Erythroblast (primary cell): ENCODE results near the gene NTF3.

Source experiments
- DNase-seq, 2 experiments: peaks; one replicate each; lab custom pipeline; 2025; lab: John Stamatoyannopoulos, UW
- GATA1 ChIP-seq: IDR thresholded peaks from 2 replicates; pipeline ENCODE4 v1.6.1; 2011; ENCODE audit warnings: low read depth, mild to moderate bottlenecking, control low read depth, low read length, moderate library complexity
- POLR2A ChIP-seq: IDR thresholded peaks from 2 replicates; pipeline ENCODE4 v1.6.1; 2011; ENCODE audit warnings: mild to moderate bottlenecking, low read length

NTF3 gene

DNA sequence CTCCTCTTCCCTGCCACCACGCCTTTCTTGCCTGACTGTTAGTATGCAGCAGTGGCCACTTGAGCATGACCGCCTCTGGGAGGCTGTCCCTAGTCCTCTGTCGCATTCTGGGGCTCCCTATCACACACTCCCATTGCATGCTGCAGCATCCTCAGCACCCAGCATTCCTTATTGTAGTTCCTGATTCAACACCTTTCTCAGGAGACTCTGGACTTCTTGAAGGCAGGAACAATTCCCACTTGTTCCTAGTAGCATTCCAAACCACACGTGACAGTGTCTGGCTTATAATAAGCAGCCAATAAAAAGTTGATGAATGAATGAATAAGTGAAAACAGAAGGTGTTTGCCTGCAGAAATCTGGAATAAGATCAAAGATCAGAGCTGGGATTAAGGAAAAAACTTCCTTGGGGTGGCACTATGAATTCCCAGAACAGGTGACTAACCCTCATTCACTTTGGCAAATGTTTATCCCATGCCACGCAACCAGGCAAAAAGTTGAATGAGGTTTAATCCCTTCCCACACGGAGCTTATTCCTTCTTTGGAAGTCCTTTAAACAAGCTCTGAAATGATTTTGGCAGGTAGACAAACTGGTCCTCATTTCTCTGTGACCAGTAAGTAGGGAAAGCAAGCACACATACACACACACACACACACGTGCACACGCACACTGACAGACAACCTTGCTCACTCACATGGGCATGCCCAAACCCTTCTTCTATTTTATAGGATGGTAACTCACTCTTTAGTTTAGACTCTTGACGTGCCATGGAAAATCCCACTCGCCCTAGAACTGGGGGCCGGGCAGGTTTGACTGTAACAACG is 26.5 kb downstream of the NTF3 start:
- TF ChIP-seq GATA1 (no peak), POLR2A (no peak)
- no peak for DNase-seq

GRCh38 chr12:5459051-5459782 is 27.3 kb downstream of the NTF3 start:
- peak in 1 of 2 experiments; percentile 28 for DNase-seq
- TF ChIP-seq GATA1, result no peak
- TF ChIP-seq POLR2A, result no peak

DNA sequence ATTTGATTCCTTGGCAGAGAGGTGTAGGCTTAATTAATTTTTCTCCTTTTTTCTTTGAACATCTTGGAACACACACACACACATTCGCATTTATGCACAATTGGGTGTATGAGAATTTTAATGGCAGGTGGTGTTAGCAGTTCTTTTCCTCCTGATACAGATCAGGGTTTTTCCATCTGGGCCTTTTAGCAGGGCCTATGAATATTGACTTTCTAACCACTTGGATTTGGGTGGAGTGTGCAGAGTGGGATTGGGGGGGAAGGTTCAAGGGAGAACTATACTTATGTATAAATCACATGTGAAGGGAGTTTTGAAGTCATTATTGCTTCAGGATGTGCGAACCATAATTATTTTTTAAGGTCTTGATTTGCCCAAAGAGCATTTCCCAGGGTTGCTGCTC is 28.9 kb downstream of the NTF3 start:
- no peak for TF ChIP-seq GATA1
- TF ChIP-seq POLR2A, result no peak

DNA sequence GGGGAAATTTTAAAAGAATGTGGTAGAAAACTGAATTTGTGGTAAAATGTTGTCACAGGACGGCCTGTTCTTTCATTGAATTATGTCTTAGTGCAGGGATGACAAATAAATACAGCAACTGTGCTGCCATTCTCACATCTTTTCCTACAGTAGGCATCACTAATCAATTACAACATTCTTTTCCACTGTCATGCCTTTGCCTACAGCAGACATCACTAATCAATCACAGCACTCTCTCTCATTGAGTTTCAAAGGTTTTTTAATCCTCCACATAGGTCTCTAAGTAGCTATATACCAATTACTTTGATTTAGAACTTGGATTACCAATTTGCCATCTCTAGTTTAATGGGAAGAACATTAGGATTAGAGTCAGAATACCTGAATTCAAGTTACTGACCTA is 30.1 kb downstream of the NTF3 start:
- DNase-seq, result no peak
- TF ChIP-seq GATA1 (no peak), POLR2A (no peak)

More for the DNA sequence above, 28.9 kb downstream of the NTF3 start:
- DNase-seq, result no peak

DNA sequence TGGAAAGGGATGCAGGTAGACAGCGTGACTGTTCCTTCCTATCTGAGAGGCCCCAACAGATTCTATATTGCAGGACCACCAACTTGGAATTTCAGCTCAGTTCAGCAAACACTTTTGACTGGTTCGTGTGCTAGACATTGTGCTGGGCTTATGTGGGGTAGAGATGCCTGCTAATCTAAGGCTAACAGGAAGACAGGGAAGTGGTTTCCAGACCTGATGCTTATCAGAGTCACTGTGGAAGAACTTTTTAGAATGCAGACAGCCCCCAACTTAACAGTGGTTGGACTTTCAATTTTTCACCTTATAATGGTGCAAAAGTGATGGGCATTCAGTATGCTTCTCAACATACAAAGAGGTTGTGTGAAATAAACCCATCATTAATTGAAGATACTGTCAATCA is 32.2 kb downstream of the NTF3 start:
- TF ChIP-seq GATA1 (no peak), POLR2A (no peak)
- DNase-seq, result no peak

GRCh38 chr12:5465384-5465783 is 33.5 kb downstream of the NTF3 start:
- DNase-seq, result no peak
- TF ChIP-seq GATA1 (no peak), POLR2A (no peak)

DNA sequence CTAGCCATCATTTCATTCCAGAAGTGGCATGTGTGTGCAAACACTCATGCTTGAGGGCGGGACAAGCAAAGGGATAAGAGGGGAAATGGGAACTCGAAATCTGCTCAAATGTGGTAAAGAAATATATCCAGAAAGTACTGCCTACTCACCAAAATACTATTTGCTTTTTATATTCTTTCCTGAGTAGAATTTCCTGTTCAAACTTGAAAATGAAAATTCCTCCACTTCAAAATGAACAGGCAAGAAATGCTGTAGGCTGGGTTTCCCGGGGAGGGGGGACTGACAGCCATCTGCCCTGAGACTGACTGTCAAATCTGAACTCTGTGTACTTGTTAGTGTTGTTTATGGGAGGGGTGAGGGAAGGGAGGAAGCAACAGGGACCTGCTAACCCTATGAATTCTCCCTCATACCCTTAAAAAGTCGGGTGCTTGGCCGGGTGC is 34.6 kb downstream of the NTF3 start:
- TF ChIP-seq GATA1 (no peak), POLR2A (no peak)
- DNase-seq, result no peak

- TF ChIP-seq POLR2A (no peak), GATA1 (no peak)
- no peak for DNase-seq
Observed at GRCh38 chr12:5467931-5468330, 36.0 kb downstream of the NTF3 start.

DNA sequence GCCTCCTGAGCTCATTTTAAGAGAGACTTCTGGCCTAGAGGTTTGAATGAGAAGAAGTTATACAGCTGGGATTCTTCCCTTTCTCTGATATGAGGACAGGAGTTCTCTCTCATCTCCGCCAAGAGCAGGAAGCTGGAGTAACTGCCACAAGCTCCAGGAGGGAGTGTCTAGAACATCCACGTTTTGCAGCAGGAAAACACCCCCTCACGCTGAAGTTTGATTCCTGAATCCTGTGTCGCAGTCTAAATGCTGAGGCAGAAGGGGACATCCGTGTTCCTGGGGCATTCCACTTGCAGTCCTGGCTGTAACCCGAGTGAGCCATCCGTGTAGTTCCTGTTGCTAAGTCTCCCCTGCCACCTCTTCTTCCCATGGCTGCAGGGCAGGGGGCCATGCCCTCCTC is 38.3 kb downstream of the NTF3 start:
- TF ChIP-seq POLR2A, result no peak
- TF ChIP-seq GATA1, result no peak
- no peak for DNase-seq

DNA sequence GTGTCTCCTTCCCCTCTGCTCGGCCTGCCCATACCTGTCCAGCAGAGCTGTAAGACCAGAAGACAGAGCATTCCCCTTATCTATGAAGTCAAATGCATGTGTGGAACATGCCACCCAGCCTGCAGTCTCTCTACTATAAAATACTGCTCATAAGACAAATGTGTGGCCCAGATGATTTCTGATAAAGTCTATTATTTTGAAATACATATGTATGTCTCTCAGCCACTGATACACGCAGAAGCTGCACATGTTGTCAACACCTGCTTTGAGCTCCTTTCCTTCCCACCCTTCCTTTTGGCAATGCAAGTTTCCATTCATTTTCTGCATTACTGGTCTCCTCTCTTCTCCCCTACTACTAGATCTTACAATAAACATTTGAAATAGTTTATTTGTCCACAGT is 38.8 kb downstream of the NTF3 start:
- no peak for DNase-seq
- TF ChIP-seq GATA1 (no peak), POLR2A (no peak)

DNA sequence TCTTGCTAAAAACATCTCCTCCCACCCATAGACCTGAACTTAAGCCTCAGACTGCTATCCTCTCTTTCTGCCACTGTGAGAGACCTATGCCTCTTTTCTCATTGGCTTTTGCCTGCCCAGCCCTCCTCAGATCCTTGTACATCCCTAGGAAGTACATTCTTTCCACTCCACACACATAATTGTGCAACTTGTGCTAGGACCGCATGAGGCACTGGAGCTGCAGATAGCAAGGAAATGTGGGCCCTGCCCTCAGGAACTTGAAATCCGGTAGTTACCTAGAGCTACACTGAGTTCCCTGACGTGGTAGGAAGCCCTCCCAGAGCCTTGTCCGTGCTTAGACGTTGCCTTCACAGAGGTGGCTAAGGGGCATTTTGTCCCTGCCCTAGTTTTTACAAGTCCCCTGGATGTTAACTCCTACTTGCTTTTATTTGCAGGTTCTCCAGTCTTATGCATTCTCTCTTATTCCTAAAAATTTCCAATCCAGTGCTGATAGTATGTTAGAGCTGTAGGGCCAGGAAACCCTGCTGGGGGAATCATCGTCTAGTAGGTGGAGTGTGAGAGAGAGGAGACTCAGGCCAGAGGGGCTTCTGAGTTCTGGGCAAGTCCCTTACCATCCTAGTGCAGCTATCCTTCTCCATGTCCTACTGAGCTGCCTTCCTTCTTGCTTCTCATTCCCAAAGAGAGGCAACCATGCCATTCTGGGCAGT is 41.3 kb downstream of the NTF3 start:
- DNase-seq, result no peak
- no peak for TF ChIP-seq GATA1
- TF ChIP-seq POLR2A, result no peak

GRCh38 chr12:5473783-5474116 is 41.8 kb downstream of the NTF3 start:
- no peak for DNase-seq
- no peak for TF ChIP-seq GATA1
- TF ChIP-seq POLR2A, result no peak

GRCh38 chr12:5476356-5476755 is 44.4 kb downstream of the NTF3 start:
- TF ChIP-seq GATA1, result no peak
- no peak for TF ChIP-seq POLR2A

GRCh38 chr12:5478081-5478706 is 46.3 kb downstream of the NTF3 start:
- DNase-seq, result no peak
- no peak for TF ChIP-seq POLR2A
- no peak for TF ChIP-seq GATA1

More at GRCh38 chr12:5476356-5476755, 44.4 kb downstream of the NTF3 start:
- no peak for DNase-seq
